GM12874 (cell line): ENCODE measurements around the gene ZNF620.

Experiments used
- TF ChIP-seq, protein P1 (sequence below): IDR thresholded peaks from 2 replicates; pipeline ENCODE4 v1.5.1; 2011; ENCODE audit warnings: low read depth, mild to moderate bottlenecking, control low read depth, low read length, moderate library complexity; ENCODE audit not compliant: insufficient read depth

Gene ZNF620

DNA sequence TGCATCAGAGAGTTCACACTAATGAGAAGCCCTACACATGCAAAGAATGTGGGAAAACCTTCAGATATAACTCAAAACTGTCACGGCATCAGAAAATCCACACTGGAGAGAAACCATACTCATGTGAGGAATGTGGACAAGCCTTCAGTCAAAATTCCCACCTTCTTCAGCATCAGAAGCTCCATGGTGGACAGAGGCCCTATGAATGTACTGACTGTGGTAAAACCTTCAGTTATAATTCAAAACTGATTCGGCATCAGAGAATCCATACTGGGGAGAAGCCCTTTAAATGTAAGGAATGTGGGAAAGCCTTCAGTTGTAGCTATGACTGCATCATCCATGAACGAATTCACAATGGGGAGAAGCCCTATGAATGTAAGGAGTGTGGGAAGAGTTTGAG is 18.7 kb upstream of the ZNF620 start:
- TF ChIP-seq, protein P1, sequence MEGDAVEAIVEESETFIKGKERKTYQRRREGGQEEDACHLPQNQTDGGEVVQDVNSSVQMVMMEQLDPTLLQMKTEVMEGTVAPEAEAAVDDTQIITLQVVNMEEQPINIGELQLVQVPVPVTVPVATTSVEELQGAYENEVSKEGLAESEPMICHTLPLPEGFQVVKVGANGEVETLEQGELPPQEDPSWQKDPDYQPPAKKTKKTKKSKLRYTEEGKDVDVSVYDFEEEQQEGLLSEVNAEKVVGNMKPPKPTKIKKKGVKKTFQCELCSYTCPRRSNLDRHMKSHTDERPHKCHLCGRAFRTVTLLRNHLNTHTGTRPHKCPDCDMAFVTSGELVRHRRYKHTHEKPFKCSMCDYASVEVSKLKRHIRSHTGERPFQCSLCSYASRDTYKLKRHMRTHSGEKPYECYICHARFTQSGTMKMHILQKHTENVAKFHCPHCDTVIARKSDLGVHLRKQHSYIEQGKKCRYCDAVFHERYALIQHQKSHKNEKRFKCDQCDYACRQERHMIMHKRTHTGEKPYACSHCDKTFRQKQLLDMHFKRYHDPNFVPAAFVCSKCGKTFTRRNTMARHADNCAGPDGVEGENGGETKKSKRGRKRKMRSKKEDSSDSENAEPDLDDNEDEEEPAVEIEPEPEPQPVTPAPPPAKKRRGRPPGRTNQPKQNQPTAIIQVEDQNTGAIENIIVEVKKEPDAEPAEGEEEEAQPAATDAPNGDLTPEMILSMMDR = no peak

DNA sequence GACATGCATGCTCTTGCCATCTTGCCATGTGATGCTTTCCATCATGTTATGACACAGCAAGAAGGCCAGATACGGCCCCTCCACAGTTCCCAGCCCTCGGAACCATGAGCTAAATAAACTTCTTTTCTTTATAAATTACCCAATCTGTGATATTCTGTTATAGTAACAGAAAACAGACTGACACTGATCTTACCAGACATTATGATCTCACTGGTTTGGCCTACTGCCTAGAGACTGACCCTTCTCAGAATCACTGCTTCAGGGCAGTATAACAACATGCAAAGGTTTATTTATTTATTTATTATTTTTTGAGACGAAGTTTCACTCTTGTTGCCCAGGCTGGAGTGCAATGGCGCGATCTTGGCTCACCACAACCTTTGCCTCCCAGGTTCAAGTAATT is 14.9 kb upstream of the ZNF620 start:
- TF ChIP-seq, protein P1 = no peak

DNA sequence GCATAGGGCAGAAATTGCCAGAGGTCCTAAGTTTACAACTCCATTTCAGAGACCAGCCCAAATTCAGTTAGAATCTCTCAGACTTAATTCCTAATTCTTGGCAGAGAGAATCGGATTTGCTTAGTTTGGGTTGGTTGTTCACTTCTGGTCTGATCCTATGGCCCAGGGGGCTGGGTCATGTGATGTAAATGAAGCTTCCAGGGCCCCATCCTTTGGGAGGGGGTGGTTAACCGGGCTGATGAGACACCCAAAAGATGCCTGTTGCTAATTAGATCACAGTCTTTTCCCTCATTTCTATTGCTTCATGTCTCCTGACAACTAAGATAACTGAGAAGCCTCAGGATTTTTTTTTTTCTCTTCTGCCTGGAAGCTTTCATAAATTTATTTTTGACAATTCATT is 11.1 kb upstream of the ZNF620 start:
- TF ChIP-seq, protein P1 = no peak

DNA sequence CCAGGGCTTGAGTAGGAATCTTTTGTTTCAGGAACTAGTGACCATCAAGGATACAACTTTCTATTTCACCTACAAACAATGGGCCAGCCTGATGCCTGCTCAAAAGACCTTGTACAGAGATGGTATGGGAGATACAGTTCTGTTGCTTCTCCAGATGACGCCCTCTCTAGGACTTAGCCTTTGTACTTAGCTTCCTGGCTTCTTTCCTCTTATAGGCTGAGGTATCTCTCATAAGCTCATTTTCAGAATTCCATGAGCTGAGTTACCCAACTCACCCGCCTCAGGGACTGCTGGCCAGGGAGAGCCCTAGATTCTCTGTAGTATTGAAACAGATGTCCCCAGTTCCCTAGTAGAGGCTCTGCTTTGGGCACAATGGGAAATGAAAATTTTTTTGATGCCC is 8.6 kb upstream of the ZNF620 start:
- TF ChIP-seq, protein P1 = no peak

DNA sequence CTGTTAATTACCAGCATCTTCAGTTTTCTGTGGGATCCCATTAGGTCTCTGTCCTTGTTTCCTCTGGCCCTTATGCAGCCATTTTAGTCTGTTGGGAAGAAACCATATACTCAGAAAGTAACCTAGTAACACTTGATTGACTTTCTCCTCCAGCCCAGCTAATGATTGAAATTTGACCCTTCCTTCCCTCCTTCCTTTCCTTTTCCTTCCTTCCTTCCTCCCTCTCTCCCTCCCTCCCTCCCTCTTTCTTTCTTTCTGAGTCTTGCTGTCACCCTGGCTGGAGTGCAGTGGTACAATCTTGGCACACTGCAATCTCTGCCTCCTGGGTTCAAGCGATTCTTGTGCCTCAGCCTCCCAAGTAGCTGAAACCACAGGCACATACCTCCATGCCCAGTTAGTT is 5.9 kb upstream of the ZNF620 start:
- TF ChIP-seq, protein P1 = no peak

DNA sequence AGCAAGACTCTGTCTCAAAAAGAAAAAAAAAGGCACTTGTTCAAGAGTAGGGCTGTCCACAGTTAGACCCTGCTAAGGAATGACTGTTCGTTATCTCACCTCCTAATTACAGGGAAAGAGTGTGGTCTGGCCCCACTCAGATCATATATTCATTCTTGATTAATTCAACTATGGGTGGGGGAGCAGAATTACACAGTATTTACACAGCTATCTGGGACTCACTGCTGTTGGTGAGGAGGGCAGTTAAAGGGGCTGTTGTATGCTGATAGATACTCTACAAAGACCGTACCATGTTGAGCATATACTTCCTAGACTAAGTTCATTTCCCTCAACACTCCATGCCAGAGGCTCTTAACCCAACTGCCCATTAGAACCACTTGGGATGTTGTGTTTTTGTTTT is 3.8 kb upstream of the ZNF620 start:
- TF ChIP-seq, protein P1 = no peak

DNA sequence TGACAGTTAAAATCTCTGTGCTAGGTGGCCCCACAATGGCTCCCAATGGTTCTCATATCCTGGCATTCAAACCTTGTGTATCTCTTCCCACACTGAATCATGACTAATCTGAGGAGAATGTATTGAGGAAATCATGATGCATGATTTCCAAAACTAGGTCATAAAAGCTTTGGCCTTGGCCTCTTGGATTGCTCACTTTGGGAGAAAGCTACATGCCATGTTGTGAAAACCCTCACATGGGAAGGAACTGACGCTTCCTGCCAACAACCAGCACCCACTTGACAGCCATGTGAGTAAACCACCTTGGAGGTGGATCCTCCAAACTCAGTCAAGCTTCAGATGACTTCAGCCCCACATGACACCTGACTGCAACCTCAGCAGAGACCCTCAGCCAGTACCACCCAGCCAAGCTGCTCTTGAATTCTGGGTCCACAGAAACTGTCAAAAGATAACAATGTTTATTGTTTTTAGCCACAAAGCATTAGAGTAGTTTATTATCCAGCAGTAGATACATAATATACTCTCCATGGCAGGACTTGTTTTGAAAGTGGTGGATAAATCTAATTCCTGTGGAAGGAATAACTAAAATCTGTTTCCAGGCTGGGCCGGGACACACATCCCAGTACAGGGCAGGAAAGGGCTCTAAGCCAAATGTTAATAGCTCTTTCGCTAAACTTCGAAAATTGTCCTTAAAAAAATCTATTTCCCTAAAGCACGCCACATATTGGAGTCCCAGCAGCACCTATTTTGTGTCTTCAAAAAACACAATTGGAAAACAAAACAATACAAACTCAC is 1.0 kb upstream of the ZNF620 start:
- TF ChIP-seq, protein P1 = no peak
